Breast epithelium (tissue), 3 donors: ENCODE data around the gene PTGR3.

Experiments used
- POLR2A ChIP-seq: fragments of 450-650 bp; IDR thresholded peaks from one replicate; pipeline ENCODE4 v1.6.1; 2016; ENCODE audit warnings: antibody characterized with exemption, mild to moderate bottlenecking, moderate library complexity
- TF ChIP-seq, protein P1 (sequence below), 3 donors: fragments of 450-650 bp; IDR thresholded peaks; one replicate each; pipeline ENCODE4 v1.5.1; 2016 to 2017; ENCODE audit warnings: antibody characterized with exemption in 3 of 3, mild to moderate bottlenecking in 3 of 3, moderate library complexity in 3 of 3

DNA sequence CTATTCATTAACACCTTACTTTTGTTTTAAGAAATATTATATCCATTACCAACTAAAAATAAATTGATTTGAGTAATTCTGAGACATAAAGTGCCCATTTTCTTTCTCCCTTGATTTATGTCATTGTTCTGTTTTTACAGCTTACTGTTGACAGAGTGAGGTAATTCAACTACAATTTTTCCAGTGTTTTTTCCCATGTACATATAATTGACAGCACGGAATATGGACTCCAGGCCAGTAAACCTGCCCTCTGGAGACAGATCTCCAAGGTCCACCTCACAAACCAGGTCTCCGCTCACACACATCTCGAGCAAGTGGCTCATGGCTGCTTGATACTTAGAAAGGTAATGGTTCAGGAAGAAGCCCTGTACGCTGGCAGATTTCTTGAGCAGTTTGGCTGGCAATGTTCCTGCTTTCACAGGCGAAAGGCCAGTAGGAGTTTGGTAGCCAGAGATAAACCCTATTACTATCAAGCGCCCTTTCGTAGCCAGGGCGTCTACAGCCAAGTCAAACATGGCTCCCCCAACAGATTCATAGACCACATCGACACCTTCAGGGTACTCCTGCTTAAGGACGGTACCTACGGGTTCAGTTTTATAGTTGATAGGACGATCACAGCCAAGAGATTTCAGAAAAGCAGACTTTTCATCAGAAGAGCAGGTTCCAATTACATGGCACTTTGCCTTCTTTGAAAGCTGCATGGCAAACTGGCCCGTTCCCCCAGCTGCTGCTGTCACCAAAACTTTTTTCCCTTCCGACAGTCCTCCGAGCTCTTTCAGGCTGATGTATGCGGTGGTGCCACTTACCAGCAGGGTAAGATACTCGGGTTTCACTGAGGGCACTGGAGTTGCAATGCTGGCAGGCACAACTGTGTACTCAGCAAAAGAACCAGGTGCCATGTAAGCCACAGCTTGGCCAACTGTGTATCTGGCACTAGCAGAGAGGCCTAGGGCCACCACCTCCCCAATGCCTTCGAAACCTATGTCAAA lies 7.4 kb downstream of the PTGR3 start:
- TF ChIP-seq POLR2A: no peak
- TF ChIP-seq, protein P1, sequence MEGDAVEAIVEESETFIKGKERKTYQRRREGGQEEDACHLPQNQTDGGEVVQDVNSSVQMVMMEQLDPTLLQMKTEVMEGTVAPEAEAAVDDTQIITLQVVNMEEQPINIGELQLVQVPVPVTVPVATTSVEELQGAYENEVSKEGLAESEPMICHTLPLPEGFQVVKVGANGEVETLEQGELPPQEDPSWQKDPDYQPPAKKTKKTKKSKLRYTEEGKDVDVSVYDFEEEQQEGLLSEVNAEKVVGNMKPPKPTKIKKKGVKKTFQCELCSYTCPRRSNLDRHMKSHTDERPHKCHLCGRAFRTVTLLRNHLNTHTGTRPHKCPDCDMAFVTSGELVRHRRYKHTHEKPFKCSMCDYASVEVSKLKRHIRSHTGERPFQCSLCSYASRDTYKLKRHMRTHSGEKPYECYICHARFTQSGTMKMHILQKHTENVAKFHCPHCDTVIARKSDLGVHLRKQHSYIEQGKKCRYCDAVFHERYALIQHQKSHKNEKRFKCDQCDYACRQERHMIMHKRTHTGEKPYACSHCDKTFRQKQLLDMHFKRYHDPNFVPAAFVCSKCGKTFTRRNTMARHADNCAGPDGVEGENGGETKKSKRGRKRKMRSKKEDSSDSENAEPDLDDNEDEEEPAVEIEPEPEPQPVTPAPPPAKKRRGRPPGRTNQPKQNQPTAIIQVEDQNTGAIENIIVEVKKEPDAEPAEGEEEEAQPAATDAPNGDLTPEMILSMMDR (IDR thresholded peaks at IDR 0.05): no peak
